RCC 7860 (cell line): Measurements from ENCODE around the gene SMPD3.
A peak's percentile ranks its signal among the peaks of the same experiment; 100 is the strongest.

ENCODE experiments used
- DNase-seq: peaks from one replicate; pipeline ENCODE4 v3.0.0-alpha.2; 2015; ENCODE audit warnings: low spot score
- FAIRE-seq: peaks from 2 replicates; lab custom pipeline; 2012; peaks lifted over from hg19 to GRCh38; lab: Jason Lieb, UNC

The SMPD3 gene

GRCh38 chr16:68343137-68343536 is 105.2 kb downstream of the SMPD3 start:
- no peak for FAIRE-seq
- DNase-seq: no peak

GRCh38 chr16:68342620-68343019 is 105.7 kb downstream of the SMPD3 start:
- DNase-seq (no peak), FAIRE-seq (no peak)

- FAIRE-seq: no peak
- no peak for DNase-seq
These were observed 109.1 kb downstream of the SMPD3 start for GRCh38 chr16:68339214-68339613.

GRCh38 chr16:68338326-68339119 is 109.8 kb downstream of the SMPD3 start:
- FAIRE-seq (no peak), DNase-seq (no peak)

GRCh38 chr16:68335175-68335574 is 113.1 kb downstream of the SMPD3 start:
- DNase-seq (no peak), FAIRE-seq (no peak)

- DNase-seq (no peak), FAIRE-seq (no peak)
These were observed 115.7 kb downstream of the SMPD3 start for GRCh38 chr16:68332411-68333121.

GRCh38 chr16:68331879-68332410 is 116.4 kb downstream of the SMPD3 start:
- DNase-seq (no peak), FAIRE-seq (no peak)

GRCh38 chr16:68328860-68329390 is 119.4 kb downstream of the SMPD3 start:
- DNase-seq (no peak), FAIRE-seq (no peak)

- FAIRE-seq: peak; percentile 25
- DNase-seq: peak; percentile 72
These were observed 120.0 kb downstream of the SMPD3 start for GRCh38 chr16:68328151-68328859.

- DNase-seq (no peak), FAIRE-seq (no peak)
These were observed 123.4 kb downstream of the SMPD3 start for GRCh38 chr16:68324780-68325357.

- FAIRE-seq (no peak), DNase-seq (no peak)
These were observed 124.0 kb downstream of the SMPD3 start for GRCh38 chr16:68324336-68324735.

GRCh38 chr16:68319185-68319908 is 129.0 kb downstream of the SMPD3 start:
- FAIRE-seq (no peak), DNase-seq (no peak)

GRCh38 chr16:68313116-68313515 is 135.2 kb downstream of the SMPD3 start:
- no peak for FAIRE-seq
- DNase-seq: no peak

GRCh38 chr16:68310774-68311511 is 137.4 kb downstream of the SMPD3 start, which contains the start of the genes PRMT7 and SLC7A6OS:
Gene PRMT7, plus strand, starts transcription at chr16:68311019. Its CDS starts 4,961 bp downstream, at chr16:68315980.
Gene SLC7A6OS, minus strand, starts transcription at chr16:68310946. Its CDS starts 20 bp downstream, at chr16:68310926.
- peak; percentile 57 for FAIRE-seq
- DNase-seq: peak; percentile 79

- no peak for DNase-seq
- FAIRE-seq: no peak
These were observed 137.9 kb downstream of the SMPD3 start for GRCh38 chr16:68310437-68310773.

- FAIRE-seq (no peak), DNase-seq (no peak)
These were observed 138.5 kb downstream of the SMPD3 start for GRCh38 chr16:68309799-68310198.
